Coronary artery (tissue), 2 donors: Measurements from ENCODE around the gene EFNA2.
"Not testable (repeated sequence)": the region's sequence is repeated elsewhere in the genome, so short reads cannot be mapped to it uniquely, and the experiment has no call there.

ENCODE experiments used
- DNase-seq: peaks from one replicate; pipeline ENCODE4 v3.0.0-alpha.2; 2017; ENCODE audit warnings: low spot score
- H3K27ac ChIP-seq, 2 donors: fragments of 200-600 bp; sonication (generic); one replicate each; pipeline ENCODE4 v1.5.1; 2016 to 2019
- H3K4me3 ChIP-seq: fragments of 200-600 bp; sonication (generic); 2 replicates; pipeline ENCODE4 v1.5.1; 2016; ENCODE audit warnings: mild to moderate bottlenecking, moderate library complexity
- TF ChIP-seq, protein P1 (sequence below): fragments of 200-600 bp; sonication (generic); IDR thresholded peaks from one replicate; pipeline ENCODE4 v1.5.1; 2019; ENCODE audit warnings: antibody characterized with exemption

Gene EFNA2

GRCh38 chr19:1324806-1325567, 39.3 kb downstream of the EFNA2 start:
- DNase-seq = peak; percentile 82
- H3K27ac ChIP-seq = no peak overlapping the region
- peak overlapping the region; percentile 60 for H3K4me3 ChIP-seq
- TF ChIP-seq, protein P1, sequence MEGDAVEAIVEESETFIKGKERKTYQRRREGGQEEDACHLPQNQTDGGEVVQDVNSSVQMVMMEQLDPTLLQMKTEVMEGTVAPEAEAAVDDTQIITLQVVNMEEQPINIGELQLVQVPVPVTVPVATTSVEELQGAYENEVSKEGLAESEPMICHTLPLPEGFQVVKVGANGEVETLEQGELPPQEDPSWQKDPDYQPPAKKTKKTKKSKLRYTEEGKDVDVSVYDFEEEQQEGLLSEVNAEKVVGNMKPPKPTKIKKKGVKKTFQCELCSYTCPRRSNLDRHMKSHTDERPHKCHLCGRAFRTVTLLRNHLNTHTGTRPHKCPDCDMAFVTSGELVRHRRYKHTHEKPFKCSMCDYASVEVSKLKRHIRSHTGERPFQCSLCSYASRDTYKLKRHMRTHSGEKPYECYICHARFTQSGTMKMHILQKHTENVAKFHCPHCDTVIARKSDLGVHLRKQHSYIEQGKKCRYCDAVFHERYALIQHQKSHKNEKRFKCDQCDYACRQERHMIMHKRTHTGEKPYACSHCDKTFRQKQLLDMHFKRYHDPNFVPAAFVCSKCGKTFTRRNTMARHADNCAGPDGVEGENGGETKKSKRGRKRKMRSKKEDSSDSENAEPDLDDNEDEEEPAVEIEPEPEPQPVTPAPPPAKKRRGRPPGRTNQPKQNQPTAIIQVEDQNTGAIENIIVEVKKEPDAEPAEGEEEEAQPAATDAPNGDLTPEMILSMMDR = no peak

DNA sequence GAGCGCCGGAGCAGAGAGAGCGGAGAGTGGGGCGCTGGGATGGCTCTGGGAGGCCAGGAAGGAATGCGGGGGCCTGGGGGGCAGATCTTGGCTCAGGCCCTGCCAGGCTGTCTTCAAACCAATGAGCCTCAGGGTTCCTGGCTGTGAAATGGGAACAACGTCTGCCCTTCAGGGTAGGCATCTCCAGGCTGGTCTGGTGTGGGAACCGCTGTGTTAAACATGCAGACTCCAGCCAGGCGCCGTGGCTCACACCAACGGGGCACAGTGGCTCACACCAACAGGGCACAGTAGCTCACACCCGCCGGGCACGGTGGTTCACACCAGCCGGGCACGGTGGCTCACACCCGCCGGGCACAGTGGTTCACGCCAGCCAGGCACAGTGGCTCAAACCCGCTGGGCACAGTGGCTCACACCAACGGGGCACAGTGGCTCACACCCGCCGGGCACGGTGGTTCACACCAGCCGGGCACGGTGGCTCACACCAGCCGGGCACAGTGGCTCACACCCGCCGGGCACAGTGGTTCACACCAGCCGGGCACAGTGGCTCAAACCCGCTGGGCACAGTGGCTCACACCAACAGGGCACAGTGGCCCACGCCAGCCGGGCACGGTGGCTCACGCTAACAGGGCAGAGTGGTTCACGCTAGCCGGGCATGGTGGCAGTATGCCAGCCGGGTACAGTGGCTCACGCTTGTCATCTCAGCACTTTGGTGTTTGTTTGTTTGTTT, 40.1 kb downstream of the EFNA2 start:
- peak overlapping the region; percentile 60 for H3K4me3 ChIP-seq
- DNase-seq = no peak
- TF ChIP-seq, protein P1 = no peak
- H3K27ac ChIP-seq = no peak overlapping the region

DNA sequence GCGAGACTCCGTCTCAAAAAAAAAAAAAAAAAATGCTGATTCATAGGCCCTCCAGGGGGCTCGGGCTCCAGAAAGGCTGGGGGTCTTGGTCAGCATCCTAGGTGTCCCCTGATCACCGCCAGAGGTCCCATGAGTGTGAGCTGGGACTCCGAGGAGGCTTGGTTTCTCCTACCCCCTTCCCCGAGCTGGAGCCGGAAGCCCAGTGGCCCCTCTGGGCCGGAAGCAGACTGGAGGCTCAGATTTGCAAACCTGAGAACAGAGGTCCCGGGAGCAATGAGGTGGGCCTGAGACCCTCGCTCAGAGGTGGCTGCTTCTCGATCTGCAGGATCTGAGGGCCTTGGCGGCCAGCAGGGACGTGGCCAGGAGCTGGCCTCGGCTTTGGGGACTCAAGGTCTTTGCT, 41.5 kb downstream of the EFNA2 start:
- TF ChIP-seq, protein P1 = no peak
- DNase-seq = no peak

GRCh38 chr19:1332208-1332607, 46.5 kb downstream of the EFNA2 start:
- DNase-seq, H3K4me3 ChIP-seq, H3K27ac ChIP-seq: not testable (repeated sequence)

More for the DNA sequence above, 41.5 kb downstream of the EFNA2 start:
- Histone ChIP-seq H3K4me3 (no peak overlapping the region), H3K27ac (no peak overlapping the region)

- TF ChIP-seq, protein P1 = no peak
- no peak overlapping the region for H3K4me3 ChIP-seq
- no peak for DNase-seq
- no peak overlapping the region for H3K27ac ChIP-seq
Measured at GRCh38 chr19:1336079-1336684, 50.5 kb downstream of the EFNA2 start.

DNA sequence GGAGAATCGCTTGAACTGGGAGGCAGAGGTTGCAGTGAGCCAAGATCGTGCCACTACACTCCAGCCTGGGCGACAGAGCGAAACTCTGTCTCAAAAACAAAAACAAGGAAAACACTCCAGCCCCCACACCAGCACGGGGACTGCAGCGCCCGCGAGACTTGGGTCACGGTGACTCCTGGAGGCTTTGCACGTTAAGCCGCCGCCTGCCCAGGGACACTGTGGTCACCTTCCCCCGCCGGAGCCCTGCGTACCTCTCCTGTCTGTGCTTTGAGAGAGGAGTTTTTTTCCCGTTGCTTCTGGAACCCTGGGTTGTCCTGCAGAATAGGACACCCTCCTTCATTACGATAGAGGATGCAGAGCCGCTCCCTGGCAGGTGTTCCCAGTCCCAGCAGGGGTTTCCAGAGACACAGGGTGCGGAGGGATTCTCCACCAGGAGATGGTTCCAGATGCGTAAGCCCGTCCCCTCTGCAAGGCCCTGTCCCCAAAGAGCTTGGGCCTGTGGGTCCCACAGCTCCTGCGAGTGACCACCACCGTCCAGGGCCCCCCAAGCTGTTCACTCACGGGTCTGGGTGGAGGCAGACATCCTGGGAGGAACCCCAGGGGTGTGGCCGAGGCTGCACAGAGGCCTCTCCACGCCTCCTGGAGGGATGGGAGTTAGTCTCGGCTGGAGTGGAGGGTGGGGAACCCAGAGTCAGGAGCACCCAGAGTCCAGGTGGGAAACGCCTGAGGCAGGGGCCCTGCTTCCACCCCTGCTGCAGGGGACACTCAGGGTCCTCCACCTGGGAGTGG, 55.2 kb downstream of the EFNA2 start:
- no peak overlapping the region for H3K27ac ChIP-seq
- TF ChIP-seq, protein P1 = no peak
- DNase-seq = no peak
- H3K4me3 ChIP-seq = no peak overlapping the region

DNA sequence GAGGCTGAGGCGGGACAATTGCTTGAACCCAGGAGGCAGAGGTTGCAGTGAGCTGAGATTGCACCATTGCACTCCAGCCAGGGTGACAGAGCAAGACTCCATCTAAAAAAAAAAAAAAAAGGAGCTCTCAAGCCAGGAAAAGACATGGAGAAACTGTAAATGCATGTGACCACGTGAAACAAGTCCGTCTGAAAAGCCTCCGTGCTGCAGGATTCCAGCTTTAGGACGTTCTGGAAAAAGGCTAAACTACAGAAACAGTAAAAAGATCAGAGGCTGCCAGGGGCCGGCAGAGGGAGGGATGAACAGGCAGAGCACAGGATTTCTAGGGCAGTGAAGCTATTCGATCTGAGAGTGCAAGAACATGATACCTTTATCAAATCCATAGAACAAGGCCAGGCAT, 57.4 kb downstream of the EFNA2 start:
- TF ChIP-seq, protein P1 = no peak
- Histone ChIP-seq H3K27ac (no peak overlapping the region), H3K4me3 (no peak overlapping the region)
- no peak for DNase-seq
